Esophagus muscularis mucosa (tissue), 4 donors: ENCODE measurements around the gene STK33.

Source experiments
- CTCF ChIP-seq, 3 experiments: fragments of 200-600 bp in 2 of 3; fragments of 450-650 bp in 1 of 3; sonication (generic) in 2 of 3; IDR thresholded peaks; one replicate each; pipeline ENCODE4 v1.5.1; 2017 to 2019; ENCODE audit warnings: antibody characterized with exemption in 3 of 3, mild to moderate bottlenecking in 2 of 3, moderate library complexity in 1 of 3
- EP300 ChIP-seq: sonication (generic); formaldehyde crosslinking; IDR thresholded peaks from one replicate; pipeline ENCODE4 v1.6.1; 2017; ENCODE audit warnings: antibody characterized with exemption
- POLR2A ChIP-seq: fragments of 450-650 bp; IDR thresholded peaks from one replicate; pipeline ENCODE4 v1.6.1; 2017; ENCODE audit warnings: antibody characterized with exemption, moderate library complexity, mild to moderate bottlenecking, low read depth
- POLR2AphosphoS5 ChIP-seq, 2 donors: sonication (generic); formaldehyde crosslinking; IDR thresholded peaks; one replicate each; pipeline ENCODE4 v1.6.1; 2017; ENCODE audit warnings: antibody characterized with exemption in 2 of 2

- TF ChIP-seq CTCF (IDR thresholded peaks at IDR 0.05): no peak
- TF ChIP-seq POLR2A: no peak
- no peak for TF ChIP-seq POLR2AphosphoS5 (IDR thresholded peaks at IDR 0.05)
- TF ChIP-seq EP300: no peak
Observed at GRCh38 chr11:8374716-8375115, 219.3 kb downstream of the STK33 start.
